MV-4-11 (cell line): ENCODE measurements around the gene LINGO3.

ENCODE experiments used
- DNase-seq: peaks from one replicate; lab custom pipeline; 2025; lab: John Stamatoyannopoulos, UW

Gene LINGO3

DNA sequence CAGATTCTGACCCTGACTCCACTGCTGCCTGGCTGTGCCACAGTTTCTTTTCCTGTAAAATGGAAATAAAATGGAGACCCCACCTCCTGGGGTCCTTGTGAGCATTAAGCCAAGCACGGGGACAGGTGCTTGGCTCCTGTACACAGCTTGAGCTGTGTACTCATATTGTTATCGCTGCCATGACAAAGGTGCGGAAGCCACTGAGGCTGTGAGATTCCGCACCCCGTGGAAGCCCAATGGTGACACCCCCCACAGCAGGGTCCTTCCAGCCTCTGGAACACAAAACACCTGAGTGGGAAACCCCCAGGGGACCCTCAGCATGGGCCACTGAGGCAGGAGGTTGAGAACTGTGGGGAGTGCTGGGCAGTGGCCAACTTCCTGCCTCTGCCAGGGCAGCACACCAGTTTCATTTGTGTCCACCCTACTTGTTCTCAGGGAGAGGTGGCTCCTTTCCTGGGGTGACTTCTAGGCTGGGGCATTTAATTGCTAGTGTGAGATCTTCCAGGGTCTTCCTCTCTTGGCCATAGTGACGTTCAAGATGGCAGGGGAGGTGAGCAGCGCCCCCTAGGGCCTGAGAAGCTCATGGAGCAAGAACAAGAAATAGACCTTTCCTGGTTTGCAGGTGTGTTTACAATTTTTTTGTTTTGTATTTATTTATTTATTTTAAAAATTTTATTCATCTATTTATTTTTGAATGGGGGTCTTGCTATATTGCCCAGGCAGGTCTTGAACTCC, 46.3 kb downstream of the LINGO3 start:
- DNase-seq: peak; percentile 31

DNA sequence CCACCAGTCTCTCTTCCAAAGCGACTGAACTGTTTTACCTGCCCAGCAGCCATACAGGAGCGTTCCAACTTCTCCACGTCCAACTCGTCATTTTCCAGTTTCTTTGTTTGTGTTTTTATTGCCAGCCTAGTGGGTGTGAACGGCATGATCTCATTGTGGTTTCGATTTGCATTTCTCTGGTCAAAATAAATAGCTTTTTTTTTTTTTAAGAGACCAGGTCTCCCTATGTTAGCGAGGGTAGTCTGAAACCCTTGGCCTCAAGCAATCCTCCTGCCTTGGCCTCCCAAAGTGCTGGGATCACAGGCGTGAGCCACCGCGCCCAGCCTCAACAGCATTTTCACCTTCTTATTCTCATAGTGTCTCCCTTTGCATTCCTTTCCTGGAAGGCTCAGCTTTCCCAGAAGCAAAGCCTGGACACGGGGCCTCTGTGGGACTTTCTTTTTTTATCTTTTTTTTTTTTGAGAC, 47.6 kb downstream of the LINGO3 start:
- no peak for DNase-seq

DNA sequence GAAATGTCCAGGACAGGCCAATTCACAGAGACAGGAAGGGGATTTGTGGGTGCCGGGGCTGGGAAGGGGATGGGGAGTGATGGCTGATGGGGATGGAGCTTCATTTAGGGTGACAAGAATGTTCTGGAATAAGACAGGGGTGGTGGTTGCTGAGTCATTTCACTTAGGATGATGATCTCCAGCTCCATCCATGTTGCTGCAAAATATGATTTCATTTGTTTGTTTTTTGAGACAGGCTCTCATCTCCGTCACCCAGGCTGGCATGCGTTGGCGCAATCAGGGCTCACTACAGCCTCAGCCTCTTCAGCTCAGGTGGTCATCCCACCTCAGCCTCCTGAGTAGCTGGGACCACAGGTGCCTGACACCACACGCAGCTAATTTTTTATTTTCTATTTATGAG, 48.6 kb downstream of the LINGO3 start:
- no peak for DNase-seq
